H9 (cell line): Measurements from ENCODE around the gene RPL12. TPM values are rescaled to one million over a fixed set of nuclear protein-coding genes. Genes with fewer than 3 reads are reported as not detected.

Experiments
- DNase-seq: peaks from one replicate; pipeline ENCODE4 v3.0.0-alpha.2; 2017
- H2AFZ ChIP-seq: one replicate; pipeline ENCODE4 v1.6.1; 2013; ENCODE audit warnings: mild to moderate bottlenecking, low read length, control low read depth, moderate library complexity
- H2AK5ac ChIP-seq: 2 replicates; pipeline ENCODE4 v1.6.1; 2013; ENCODE audit warnings: low read length, control low read depth, mixed read lengths; ENCODE audit not compliant: insufficient read length
- H2BK120ac ChIP-seq: one replicate; pipeline ENCODE4 v1.6.1; 2013; ENCODE audit warnings: low read depth, mild to moderate bottlenecking, low read length, control low read depth, inconsistent platforms; ENCODE audit not compliant: poor library complexity, severe bottlenecking
- H2BK12ac ChIP-seq: 2 replicates; pipeline ENCODE4 v1.6.1; 2013; ENCODE audit warnings: low read length, control low read depth, mixed read lengths, low read depth; ENCODE audit not compliant: insufficient read length
- H2BK15ac ChIP-seq: 2 replicates; pipeline ENCODE4 v1.6.1; 2013; ENCODE audit warnings: low read depth, low read length, control low read depth
- H2BK20ac ChIP-seq: one replicate; pipeline ENCODE4 v1.6.1; 2013; ENCODE audit warnings: low read depth, mild to moderate bottlenecking, low read length, control low read depth, inconsistent platforms; ENCODE audit not compliant: poor library complexity, severe bottlenecking
- H2BK5ac ChIP-seq: 2 replicates; pipeline ENCODE4 v1.6.1; 2013; ENCODE audit warnings: low read length, control low read depth, mixed read lengths; ENCODE audit not compliant: insufficient read length
- H3K14ac ChIP-seq: 2 replicates; pipeline ENCODE4 v1.6.1; 2013; ENCODE audit warnings: low read length, control low read depth; ENCODE audit not compliant: insufficient read depth
- H3K18ac ChIP-seq: 2 replicates; pipeline ENCODE4 v1.6.1; 2013; ENCODE audit warnings: low read depth, mild to moderate bottlenecking, mixed read lengths, low read length, control low read depth; ENCODE audit not compliant: insufficient read length
- H3K23ac ChIP-seq: 2 replicates; pipeline ENCODE4 v1.6.1; 2013; ENCODE audit warnings: low read length, control low read depth, mixed read lengths, low read depth; ENCODE audit not compliant: insufficient read length
- H3K23me2 ChIP-seq: 2 replicates; pipeline ENCODE4 v1.6.1; 2013; ENCODE audit warnings: low read depth, mild to moderate bottlenecking, mixed read lengths, low read length, control low read depth; ENCODE audit not compliant: insufficient read length, poor library complexity, severe bottlenecking
- H3K27ac ChIP-seq: 2 replicates; pipeline ENCODE4 v1.5.1; 2013; ENCODE audit warnings: low read length, control low read depth, mixed read lengths, low read depth; ENCODE audit not compliant: insufficient read length
- H3K27me3 ChIP-seq: 2 replicates; pipeline ENCODE4 v1.6.1; 2013; ENCODE audit warnings: low read length, control low read depth, inconsistent platforms; ENCODE audit not compliant: insufficient read depth
- H3K4ac ChIP-seq: 2 replicates; pipeline ENCODE4 v1.6.1; 2013; ENCODE audit warnings: low read depth, mild to moderate bottlenecking, control low read depth, inconsistent platforms, low read length, moderate library complexity
- H3K4me1 ChIP-seq: 2 replicates; pipeline ENCODE4 v1.6.1; 2013; ENCODE audit warnings: low read length, control low read depth, inconsistent platforms; ENCODE audit not compliant: insufficient read depth
- H3K4me2 ChIP-seq: 2 replicates; pipeline ENCODE4 v1.6.1; 2013; ENCODE audit warnings: low read length, control low read depth, mixed read lengths; ENCODE audit not compliant: insufficient read length, insufficient read depth
- H3K56ac ChIP-seq: 2 replicates; pipeline ENCODE4 v1.6.1; 2013; ENCODE audit warnings: low read depth, mild to moderate bottlenecking, mixed read lengths, low read length, control low read depth; ENCODE audit not compliant: insufficient read length
- H3K79me1 ChIP-seq: 2 replicates; pipeline ENCODE4 v1.6.1; 2013; ENCODE audit warnings: low read depth, mild to moderate bottlenecking, moderate library complexity, low read length, control low read depth, inconsistent platforms; ENCODE audit not compliant: insufficient read depth, poor library complexity, severe bottlenecking
- H3K79me2 ChIP-seq: 2 replicates; pipeline ENCODE4 v1.6.1; 2013; ENCODE audit warnings: low read length, control low read depth, inconsistent platforms; ENCODE audit not compliant: insufficient read depth
- H3K9ac ChIP-seq: 2 replicates; pipeline ENCODE4 v1.6.1; 2013; ENCODE audit warnings: low read length, control low read depth, mixed read lengths; ENCODE audit not compliant: insufficient read length; ENCODE audit errors: extremely low read depth
- H3K9me3 ChIP-seq: one replicate; pipeline ENCODE4 v1.6.1; 2013; ENCODE audit warnings: low read depth, low read length, inconsistent platforms; ENCODE audit not compliant: control insufficient read depth
- H3T11ph ChIP-seq: one replicate; pipeline ENCODE4 v1.6.1; 2013; ENCODE audit warnings: mild to moderate bottlenecking, low read length, control low read depth, inconsistent platforms
- H4K20me1 ChIP-seq: one replicate; pipeline ENCODE4 v1.6.1; 2013; ENCODE audit not compliant: control insufficient read depth, insufficient read length, insufficient read depth
- H4K5ac ChIP-seq: 2 replicates; pipeline ENCODE4 v1.6.1; 2013; ENCODE audit warnings: low read depth, mild to moderate bottlenecking, mixed read lengths, low read length, control low read depth; ENCODE audit not compliant: insufficient read length
- H4K8ac ChIP-seq: replicated peaks from 2 replicates; pipeline ENCODE4 v1.6.1; 2013; ENCODE audit warnings: low read length, control low read depth, mixed read lengths, low read depth; ENCODE audit not compliant: insufficient read length
- H4K91ac ChIP-seq: 2 replicates; pipeline ENCODE4 v1.6.1; 2013; ENCODE audit warnings: low read depth, mild to moderate bottlenecking, moderate library complexity, mixed read lengths, low read length, control low read depth; ENCODE audit not compliant: insufficient read length
- H3K27ac Mint-ChIP-seq, 3 experiments: 2 replicates in 2 of 3; 3 replicates in 1 of 3; pipeline ENCODE4 v1.8.0; 2020 to 2021; ENCODE audit warnings: mixed read lengths in 3 of 3, mild to moderate bottlenecking in 1 of 3, moderate library complexity in 1 of 3
- H3K27me3 Mint-ChIP-seq: 2 replicates; pipeline ENCODE4 v1.8.0; 2021; ENCODE audit warnings: low read depth, mild to moderate bottlenecking, moderate library complexity, mixed read lengths
- H3K36me3 Mint-ChIP-seq, 3 experiments: 2 replicates in 2 of 3; 3 replicates in 1 of 3; pipeline ENCODE4 v1.8.0; 2020 to 2021; ENCODE audit warnings: low read depth in 3 of 3, mixed read lengths in 3 of 3; ENCODE audit not compliant: insufficient read depth in 1 of 3
- H3K4me1 Mint-ChIP-seq, 2 experiments: 2 replicates each; pipeline ENCODE4 v1.8.0; 2020; ENCODE audit warnings: mixed read lengths in 2 of 2
- H3K4me3 Mint-ChIP-seq, 2 experiments: 2 replicates in 1 of 2; 3 replicates in 1 of 2; pipeline ENCODE4 v1.8.0; 2020 to 2021; ENCODE audit warnings: mild to moderate bottlenecking in 2 of 2, mixed read lengths in 2 of 2, moderate library complexity in 1 of 2
- H3K9me3 Mint-ChIP-seq, 2 experiments: 2 replicates in 1 of 2; 3 replicates in 1 of 2; pipeline ENCODE4 v1.8.0; 2020; ENCODE audit warnings: mild to moderate bottlenecking in 2 of 2, mixed read lengths in 2 of 2, moderate library complexity in 1 of 2
- CTCF ChIP-seq: fragments of 200-600 bp; sonication (generic); conservative IDR thresholded peaks from 3 replicates; pipeline ENCODE4 v1.8.0; 2021; ENCODE audit warnings: antibody characterized with exemption, mild to moderate bottlenecking
- WGBS: extraction: QIAGEN DNeasy Blood & Tissue Kit; methylation state at CpG from one replicate; pipeline ENCODE4 v1.1.7; 2013; ENCODE audit warnings: missing lambda C conversion rate, low lambda C conversion rate, mixed read lengths; ENCODE audit not compliant: insufficient read length; ENCODE audit errors: extremely low coverage; 5-methylcytosine and 5-hydroxymethylcytosine counted together
- total RNA-seq: library from RNA; stranded (reverse); gene quantifications from 2 replicates; pipeline ENCODE4 v1.2.1, GENCODE V29; 2021

The RPL12 gene
- total RNA-seq, 1 experiment from 2014 or later = 1,710 TPM

GRCh38 chr9:127430415-127430814 lies 20.8 kb downstream of the RPL12 start:
- Histone ChIP-seq H3K18ac (no peak overlapping the region), H3K79me1 (no peaks in the 10 kb centered on the region), H2AK5ac (no peak overlapping the region), H3K4me2 (no peak overlapping the region), H3K4me1 (no peaks in the 10 kb centered on the region), H2BK5ac (no peak overlapping the region), H3K9ac (no peak overlapping the region), H3K27ac (no peak overlapping the region), H3K79me2 (peaks cover 2% of the 10 kb centered on the region; the same call in 1 of the 2 replicates), H4K8ac (no peak overlapping the region), H4K91ac (no peak overlapping the region), H4K20me1 (no peaks in the 10 kb centered on the region), H3K56ac (no peak overlapping the region), H2BK120ac (no peak overlapping the region), H4K5ac (no peak overlapping the region), H2BK12ac (no peak overlapping the region), H3K9me3 (no peaks in the 10 kb centered on the region), H2AFZ (no peak overlapping the region), H3T11ph (no peak overlapping the region), H2BK15ac (no peak overlapping the region), H3K14ac (no peak overlapping the region), H3K27me3 (no peaks in the 10 kb centered on the region), H3K4ac (no peak overlapping the region), H2BK20ac (no peak overlapping the region), H3K23me2 (no peaks in the 10 kb centered on the region), H3K23ac (no peak overlapping the region)
- no peak for TF ChIP-seq CTCF
- DNase-seq = no peak
- H3K4me3 Mint-ChIP-seq = no peak overlapping the region
- no peaks in the 10 kb centered on the region for H3K27me3 Mint-ChIP-seq
- no peak overlapping the region; a peak in 1 of 7 replicates for H3K27ac Mint-ChIP-seq
- H3K4me1 Mint-ChIP-seq = peaks cover under 1% of the 10 kb centered on the region in 2 experiments; a peak in 2 of 4 replicates
- H3K36me3 Mint-ChIP-seq = peaks cover 27 to 67% (median 61%) of the 10 kb centered on the region in 3 experiments; a peak in 6 of 7 replicates
- WGBS = no CpG with 5 or more reads among the region's 8 CpGs
- no peaks in the 10 kb centered on the region for H3K9me3 Mint-ChIP-seq
